ENCODE results near the gene ANXA2R.
"Not testable (repeated sequence)": the region's sequence is repeated elsewhere in the genome, so short reads cannot be mapped to it uniquely, and the experiment has no call there.

ANXA2R gene

DNA sequence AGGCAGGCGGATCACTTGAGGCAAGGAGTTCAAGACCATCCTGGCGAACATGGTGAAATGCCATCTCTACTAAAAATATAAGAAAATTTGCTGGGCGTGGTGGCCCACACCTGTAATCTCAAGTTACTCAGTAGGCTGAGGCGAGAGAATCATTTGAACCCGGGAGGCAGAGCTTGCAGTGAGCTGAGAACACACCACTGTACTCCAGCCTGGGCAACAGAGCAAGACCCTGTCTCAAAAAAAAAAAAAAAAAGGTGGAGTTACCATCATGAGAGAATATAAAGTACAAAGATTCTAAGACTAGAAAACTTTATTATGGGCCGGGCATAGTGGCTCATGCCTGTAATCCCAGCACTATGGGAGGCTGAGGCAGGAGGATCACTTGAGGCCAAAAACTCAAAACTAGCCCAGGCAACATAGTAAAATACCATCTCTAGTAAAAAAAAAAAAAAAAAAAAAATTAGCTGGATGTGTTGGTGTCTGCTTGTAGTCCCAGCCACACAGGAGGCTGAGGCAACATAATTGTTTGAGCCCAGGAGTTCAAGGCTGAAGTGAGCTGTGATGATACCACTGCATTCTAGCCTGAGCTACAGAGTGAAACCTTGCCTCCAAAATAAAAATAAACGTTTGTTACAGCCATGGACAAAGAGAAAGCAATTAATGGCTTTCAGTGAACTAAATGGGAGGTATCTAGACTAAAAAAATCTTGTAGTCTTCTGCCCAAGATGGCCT is 12.9 kb downstream of the ANXA2R start:
- DNase-seq = no peak

- DNase-seq = not testable (repeated sequence)
Observed at GRCh38 chr5:43025184-43025950, 14.8 kb downstream of the ANXA2R start.

DNA sequence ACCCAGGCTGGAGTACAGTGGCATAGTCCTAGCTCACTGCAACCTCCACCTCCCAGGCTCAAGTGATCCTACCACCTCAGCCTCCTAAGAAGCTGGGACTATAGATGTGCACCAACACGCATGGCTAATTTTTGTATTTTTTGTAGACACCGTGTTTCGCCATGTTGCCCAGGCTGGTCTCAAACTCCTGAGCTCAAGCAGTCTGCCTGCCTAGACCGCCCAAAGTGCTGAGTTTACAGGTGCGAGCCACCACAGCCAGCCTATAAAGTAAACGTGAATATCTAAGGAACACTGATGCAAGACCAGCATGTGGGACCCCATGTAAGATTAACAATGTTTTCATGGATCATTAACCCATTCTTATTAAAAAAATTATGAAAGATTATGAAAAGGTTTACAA is 15.9 kb downstream of the ANXA2R start:
- no peak for DNase-seq

GRCh38 chr5:43021151-43021550 is 19.0 kb downstream of the ANXA2R start:
- DNase-seq = no peak

DNA sequence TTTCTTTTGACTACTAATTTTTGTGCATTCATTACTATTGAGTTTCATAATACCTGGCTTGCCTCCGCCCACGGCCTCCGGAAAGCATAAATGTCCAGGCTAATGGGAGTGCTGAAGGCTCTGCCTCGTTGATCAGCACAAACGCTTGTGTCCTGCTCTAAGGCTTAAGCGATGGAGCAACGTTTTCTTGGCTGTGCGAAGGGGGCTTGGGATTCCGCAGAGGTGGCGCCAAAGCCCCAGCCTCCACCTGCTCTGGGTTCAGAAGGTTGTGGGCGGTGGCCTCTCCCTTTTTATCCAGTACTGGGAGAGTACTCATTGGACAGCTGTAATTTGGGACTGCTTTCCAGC is 19.7 kb downstream of the ANXA2R start:
- DNase-seq = no peak

- peak; percentile 60 for DNase-seq
Observed at GRCh38 chr5:43019614-43020398, 20.3 kb downstream of the ANXA2R start.

- no peak for DNase-seq
Observed at GRCh38 chr5:43019291-43019613, 20.9 kb downstream of the ANXA2R start.

- peak; percentile 59 for DNase-seq
Observed at GRCh38 chr5:43017428-43017815, 22.7 kb downstream of the ANXA2R start.

DNA sequence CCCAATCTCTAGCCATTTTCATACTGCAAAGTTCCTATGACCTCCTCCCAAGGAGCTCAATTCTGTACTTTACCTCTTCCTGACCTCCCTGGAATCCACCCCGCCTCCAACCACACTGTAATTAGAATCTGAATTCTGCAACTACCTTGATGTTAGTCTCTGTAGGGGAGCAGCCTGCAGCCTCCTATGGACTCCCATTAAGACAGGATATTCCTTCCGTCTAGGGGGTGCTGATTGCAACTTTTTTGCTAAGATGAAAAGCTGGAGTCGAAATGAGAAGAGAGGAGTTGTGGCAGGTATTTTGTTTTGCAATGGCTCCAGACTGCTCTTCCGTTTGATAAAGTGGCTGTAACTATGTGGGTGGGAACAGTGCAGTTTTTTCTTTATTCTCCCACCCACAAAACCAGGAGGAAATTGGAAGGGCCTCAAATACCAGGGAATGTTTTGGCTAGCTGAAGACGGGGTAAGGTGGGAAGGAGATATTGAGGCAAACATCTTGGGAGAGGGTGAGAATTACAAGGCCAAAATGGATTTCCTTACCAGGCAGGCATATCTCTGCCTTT is 23.8 kb downstream of the ANXA2R start:
- DNase-seq = no peak

DNA sequence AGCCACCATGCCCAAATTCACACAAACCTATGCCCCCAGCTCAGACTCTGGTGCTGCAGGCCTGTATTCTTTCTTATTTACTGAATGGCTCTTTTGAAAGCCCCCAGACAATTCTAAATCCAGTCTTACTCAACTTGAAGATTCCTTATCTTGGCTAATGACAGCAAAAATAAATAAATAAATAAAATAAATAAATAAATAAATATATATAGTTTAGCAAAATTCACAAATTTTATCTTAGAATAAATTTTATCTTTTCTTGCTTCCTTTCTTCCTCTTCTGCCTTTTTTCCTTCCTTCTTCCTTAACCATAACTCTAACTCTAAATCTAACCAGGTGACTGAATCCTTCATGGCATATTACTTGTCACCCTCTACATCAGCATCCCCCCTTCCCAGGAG is 25.6 kb downstream of the ANXA2R start:
- DNase-seq = no peak

GRCh38 chr5:43010935-43011315 is 29.2 kb downstream of the ANXA2R start:
- DNase-seq = no peak

GRCh38 chr5:43008363-43009153 is 31.6 kb downstream of the ANXA2R start:
- DNase-seq = peak; percentile 84

GRCh38 chr5:43007911-43008362 is 32.2 kb downstream of the ANXA2R start:
- DNase-seq = peak; percentile 75

DNA sequence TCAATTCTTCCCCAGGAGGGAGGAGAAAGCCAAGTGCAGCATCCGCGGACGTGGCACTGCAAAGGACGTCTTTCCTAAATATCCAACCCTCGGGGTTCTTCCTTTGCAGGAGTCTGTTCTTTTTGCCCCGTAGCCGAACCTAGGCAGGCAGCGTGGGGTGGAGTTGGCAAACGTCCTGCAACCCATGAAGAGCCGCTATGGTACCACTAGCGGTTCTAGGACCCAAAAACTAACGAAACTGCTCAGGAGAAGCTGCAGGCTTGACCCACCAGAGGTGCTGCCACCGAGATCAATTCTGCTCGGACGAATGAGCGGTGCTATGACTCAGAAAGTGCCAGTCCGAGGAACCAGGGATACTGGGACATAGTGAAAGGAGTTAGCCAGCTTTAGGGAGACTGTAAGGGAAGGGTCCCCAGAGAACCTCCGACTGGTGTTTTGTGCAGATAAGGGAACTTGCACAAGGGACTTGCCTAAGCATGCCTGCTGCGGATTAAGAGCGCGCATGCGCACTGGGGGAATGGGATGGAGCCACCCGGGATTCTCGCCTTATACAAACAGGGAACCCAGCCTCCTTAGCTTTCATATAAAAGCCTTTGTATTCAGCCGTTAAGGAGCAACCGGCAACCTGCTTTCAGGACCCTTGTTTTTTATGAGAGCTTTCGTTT is 32.7 kb downstream of the ANXA2R start:
- peak; percentile 84 for DNase-seq

GRCh38 chr5:43006424-43007202 is 33.5 kb downstream of the ANXA2R start:
- DNase-seq = no peak

DNA sequence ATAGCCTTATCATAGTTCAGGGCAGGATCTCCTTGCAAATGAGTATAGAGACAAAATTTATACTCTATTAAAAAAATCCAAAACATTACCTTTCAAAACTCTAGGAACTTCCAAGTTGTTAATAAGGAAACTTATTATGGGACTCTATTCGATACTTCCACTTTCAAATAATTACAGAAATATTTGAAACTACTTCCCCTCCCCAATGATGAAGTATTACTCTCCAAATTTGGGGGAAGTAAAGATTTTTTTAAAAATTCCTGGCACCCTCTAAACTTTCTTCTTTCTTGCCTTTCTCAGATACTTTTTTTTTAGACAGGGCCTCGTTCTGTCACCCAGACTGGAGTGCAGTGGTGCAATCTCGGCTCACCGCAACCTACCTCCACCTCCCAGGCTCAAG is 35.1 kb downstream of the ANXA2R start:
- no peak for DNase-seq

- DNase-seq = no peak
Observed at GRCh38 chr5:43001748-43002147, 38.4 kb downstream of the ANXA2R start.

DNA sequence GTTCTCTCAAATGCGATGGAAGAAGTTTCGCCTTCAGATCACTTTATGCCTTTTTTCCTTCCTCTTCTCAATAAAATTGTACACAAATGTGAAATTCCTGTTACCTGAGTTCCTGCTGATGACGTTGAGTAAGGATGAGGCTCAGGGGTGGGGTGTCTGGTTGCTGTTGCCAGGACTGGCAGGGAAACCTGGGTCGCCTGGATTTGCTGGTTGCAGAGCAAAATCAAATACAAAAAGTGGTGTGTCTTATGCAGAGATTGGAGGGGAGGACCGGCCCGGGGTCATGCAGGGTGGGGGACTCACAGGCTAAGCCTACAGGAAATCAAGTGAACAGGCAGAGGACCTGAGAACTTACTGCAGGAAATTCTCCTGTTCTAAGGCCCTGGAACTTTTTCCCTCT is 39.2 kb downstream of the ANXA2R start:
- DNase-seq = no peak

DNA sequence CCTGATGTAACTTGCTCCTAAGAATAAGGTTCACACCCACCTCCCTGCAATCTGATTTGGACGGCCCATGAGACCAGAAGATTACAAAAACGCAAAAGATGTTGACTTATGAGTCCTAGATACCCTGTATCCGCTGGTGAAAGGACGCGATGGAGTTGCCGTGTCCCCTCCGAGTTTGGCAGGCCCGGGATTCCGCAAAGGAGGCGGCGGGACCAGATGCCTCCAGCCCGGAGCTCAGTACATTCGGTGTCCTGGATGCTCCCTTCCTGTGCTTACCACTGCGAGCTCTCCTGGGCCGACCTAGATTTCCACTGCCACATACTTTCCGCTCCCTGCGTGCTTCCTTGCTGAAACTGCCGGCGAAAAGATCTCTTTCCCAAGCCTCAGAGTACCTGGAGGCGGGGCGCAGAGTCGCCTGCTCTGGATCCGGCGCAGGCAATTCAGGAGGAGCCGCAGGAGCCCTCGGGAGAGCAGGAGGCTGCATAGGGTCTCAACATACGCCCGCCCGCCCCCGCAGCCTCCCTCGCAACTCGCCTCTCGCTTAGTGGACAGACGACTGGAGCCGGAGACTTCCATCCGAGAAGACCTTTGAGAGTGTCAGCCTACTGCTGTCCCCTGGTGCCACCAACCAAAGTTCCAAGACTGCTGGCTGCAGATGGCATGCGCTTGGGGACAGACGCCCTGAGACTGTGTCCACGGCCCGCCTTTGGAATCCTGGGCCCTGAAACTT is 39.8 kb downstream of the ANXA2R start:
- no peak for DNase-seq

DNA sequence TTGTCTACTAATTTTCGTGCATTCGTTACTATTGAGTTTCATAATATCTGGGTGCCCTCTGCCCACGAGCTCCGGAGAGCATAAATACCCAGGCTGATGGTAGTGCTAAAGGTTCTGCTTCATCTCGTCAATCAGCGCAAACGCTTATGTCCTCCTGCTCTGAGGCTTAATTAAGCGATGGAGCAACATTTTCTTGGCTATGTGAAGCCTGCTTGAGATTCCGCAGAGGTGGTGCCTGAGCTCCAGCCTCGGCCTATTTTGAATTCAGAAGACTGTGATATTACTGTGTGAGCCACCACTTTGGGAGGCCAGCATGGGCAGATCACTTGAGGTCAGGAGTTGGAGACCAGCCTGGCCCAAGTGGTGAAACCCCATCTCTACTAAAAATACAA is 44.8 kb downstream of the ANXA2R start:
- no peak for DNase-seq

All from left hindlimb (tissue), 1 donor.